Nephron (organoid): ENCODE results near the gene CPNE2.

Experiments
- H3K27ac Mint-ChIP-seq, 3 experiments: 2 replicates each; pipeline ENCODE4 v1.8.0; 2020; ENCODE audit warnings: mixed read lengths in 3 of 3, mild to moderate bottlenecking in 2 of 3, moderate library complexity in 1 of 3
- H3K27me3 Mint-ChIP-seq: 2 replicates; pipeline ENCODE4 v1.8.0; 2021; ENCODE audit warnings: low read depth, mild to moderate bottlenecking, moderate library complexity, mixed read lengths
- H3K36me3 Mint-ChIP-seq: 2 replicates; pipeline ENCODE4 v1.8.0; 2020; ENCODE audit warnings: low read depth, mixed read lengths
- H3K4me1 Mint-ChIP-seq: 2 replicates; pipeline ENCODE4 v1.8.0; 2020; ENCODE audit warnings: mixed read lengths
- H3K4me3 Mint-ChIP-seq, 3 experiments: 2 replicates each; pipeline ENCODE4 v1.8.0; 2020; ENCODE audit warnings: mild to moderate bottlenecking in 3 of 3, mixed read lengths in 3 of 3, moderate library complexity in 2 of 3
- H3K9me3 Mint-ChIP-seq: 2 replicates; pipeline ENCODE4 v1.8.0; 2020; ENCODE audit warnings: mixed read lengths
- TF ChIP-seq, protein P1 (sequence below), 3 experiments: fragments of 200-600 bp; sonication (generic); IDR thresholded peaks; one replicate each; pipeline ENCODE4 v1.5.0; 2021; ENCODE audit warnings: antibody characterized with exemption in 3 of 3; ENCODE audit not compliant: unreplicated experiment in 3 of 3

Gene CPNE2

DNA sequence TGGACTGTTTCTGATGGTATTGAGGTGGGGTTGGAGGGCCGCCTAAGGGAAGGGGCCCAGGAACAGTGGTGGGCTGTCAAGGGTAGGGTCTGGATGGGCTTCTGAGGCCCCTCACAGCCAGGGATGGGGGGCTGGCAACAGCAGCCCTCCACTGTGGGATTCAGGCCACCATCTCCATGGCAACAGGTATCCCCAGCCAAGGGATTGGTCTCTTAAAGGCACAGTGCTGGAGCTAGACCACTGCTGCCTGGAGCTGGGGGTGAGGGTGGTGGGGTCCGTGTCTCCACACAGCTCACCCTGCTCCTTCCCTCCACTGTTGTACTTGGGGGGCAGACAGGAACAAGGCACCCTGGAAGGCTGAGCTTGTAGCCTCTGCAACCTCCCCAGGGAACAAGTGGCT is 51.6 kb downstream of the CPNE2 start:
- Mint-ChIP-seq H3K9me3 (no peaks in the 10 kb centered on the region), H3K27ac (no peak overlapping the region), H3K4me3 (no peak overlapping the region), H3K4me1 (peaks cover 39% of the 10 kb centered on the region), H3K27me3 (peaks cover 4% of the 10 kb centered on the region), H3K36me3 (no peaks in the 10 kb centered on the region)
- TF ChIP-seq, protein P1, sequence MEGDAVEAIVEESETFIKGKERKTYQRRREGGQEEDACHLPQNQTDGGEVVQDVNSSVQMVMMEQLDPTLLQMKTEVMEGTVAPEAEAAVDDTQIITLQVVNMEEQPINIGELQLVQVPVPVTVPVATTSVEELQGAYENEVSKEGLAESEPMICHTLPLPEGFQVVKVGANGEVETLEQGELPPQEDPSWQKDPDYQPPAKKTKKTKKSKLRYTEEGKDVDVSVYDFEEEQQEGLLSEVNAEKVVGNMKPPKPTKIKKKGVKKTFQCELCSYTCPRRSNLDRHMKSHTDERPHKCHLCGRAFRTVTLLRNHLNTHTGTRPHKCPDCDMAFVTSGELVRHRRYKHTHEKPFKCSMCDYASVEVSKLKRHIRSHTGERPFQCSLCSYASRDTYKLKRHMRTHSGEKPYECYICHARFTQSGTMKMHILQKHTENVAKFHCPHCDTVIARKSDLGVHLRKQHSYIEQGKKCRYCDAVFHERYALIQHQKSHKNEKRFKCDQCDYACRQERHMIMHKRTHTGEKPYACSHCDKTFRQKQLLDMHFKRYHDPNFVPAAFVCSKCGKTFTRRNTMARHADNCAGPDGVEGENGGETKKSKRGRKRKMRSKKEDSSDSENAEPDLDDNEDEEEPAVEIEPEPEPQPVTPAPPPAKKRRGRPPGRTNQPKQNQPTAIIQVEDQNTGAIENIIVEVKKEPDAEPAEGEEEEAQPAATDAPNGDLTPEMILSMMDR (IDR thresholded peaks at IDR 0.05; ENCODE audit: unreplicated experiment in 3 of 3), result no peak

DNA sequence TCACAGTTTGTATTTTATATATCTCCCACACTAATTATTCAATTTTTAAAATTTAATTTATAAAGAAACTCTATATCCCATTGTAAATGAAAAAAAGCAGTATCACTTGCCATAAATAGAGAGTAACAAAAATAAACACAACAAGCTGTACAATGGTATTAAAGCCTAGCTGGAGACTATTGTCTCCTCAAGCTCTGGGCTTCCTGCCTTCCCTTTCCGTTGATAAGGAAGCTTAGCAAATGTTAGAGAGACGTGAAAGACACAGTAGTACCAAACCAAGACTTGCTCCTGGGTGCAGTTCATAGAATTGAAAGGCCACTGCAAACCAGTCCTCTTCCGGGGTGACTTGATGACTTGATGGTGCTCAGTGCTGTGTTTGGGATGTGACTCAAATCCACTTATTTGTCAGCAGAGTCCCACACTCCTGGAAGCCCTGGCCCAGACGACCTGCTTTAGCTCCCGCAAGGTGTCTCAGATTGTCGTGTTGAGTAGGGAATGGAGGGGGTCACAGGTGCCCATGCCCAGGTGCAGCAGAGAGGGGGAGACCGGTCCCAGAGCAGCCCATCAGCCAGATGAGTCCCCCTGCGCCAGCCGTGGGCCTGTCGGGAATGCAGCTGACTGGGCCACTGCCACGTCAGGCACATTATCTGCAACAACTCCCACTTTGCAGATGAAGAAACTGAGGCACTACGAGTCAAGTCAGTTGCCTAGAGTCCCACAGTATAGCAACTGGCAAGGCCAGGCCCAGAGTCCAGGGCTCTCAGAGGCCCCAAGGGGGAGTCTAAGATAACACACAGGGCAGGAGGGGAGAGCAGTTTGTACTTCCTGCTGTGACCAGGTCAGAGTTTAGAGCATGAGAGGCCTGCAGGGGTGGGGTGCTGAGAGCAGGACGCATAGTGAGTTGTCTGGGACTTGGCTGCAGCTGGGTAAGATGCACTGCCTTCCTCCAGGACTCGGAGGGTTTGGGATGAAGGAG is 53.0 kb downstream of the CPNE2 start:
- no peaks in the 10 kb centered on the region for H3K9me3 Mint-ChIP-seq
- H3K27ac Mint-ChIP-seq, result peak overlapping the region in 2 of 3 experiments; percentile 53 to 77
- no peaks in the 10 kb centered on the region for H3K36me3 Mint-ChIP-seq
- no peak overlapping the region for H3K4me3 Mint-ChIP-seq
- peaks cover 4% of the 10 kb centered on the region for H3K27me3 Mint-ChIP-seq
- TF ChIP-seq, protein P1 (IDR thresholded peaks at IDR 0.05; ENCODE audit: unreplicated experiment in 3 of 3), result no peak
- peaks cover 31% of the 10 kb centered on the region for H3K4me1 Mint-ChIP-seq

DNA sequence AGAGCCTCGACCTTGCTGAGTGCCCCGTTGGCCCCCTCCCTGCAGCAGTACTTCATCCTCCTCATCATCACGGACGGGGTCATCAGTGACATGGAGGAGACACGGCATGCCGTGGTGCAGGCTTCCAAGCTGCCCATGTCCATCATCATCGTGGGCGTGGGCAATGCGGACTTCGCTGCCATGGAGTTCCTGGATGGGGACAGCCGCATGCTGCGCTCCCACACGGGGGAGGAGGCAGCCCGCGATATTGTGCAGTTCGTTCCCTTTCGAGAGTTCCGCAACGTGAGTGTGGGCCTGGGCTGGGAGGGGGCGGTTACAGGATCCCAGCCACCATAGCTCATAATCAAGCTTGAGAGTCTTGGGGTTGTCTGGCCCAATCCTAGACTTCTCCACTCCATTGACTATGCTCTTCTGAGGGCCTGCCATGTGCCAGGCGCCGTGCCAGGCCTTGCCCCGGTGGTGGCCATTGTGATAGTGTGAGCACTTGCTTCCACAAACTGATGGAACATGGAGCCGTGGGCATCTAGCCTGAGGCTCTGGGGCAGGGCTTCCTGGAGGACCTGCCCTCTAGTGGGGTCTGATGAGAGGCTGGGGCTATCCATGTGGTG is 53.8 kb downstream of the CPNE2 start:
- Mint-ChIP-seq H3K36me3 (no peaks in the 10 kb centered on the region), H3K27ac (peak overlapping the region in 2 of 3 experiments; percentile 44 to 53), H3K9me3 (no peaks in the 10 kb centered on the region), H3K4me3 (no peak overlapping the region), H3K27me3 (peaks cover 4% of the 10 kb centered on the region), H3K4me1 (peaks cover 31% of the 10 kb centered on the region)
- TF ChIP-seq, protein P1 (IDR thresholded peaks at IDR 0.05; ENCODE audit: unreplicated experiment in 3 of 3), result no peak

DNA sequence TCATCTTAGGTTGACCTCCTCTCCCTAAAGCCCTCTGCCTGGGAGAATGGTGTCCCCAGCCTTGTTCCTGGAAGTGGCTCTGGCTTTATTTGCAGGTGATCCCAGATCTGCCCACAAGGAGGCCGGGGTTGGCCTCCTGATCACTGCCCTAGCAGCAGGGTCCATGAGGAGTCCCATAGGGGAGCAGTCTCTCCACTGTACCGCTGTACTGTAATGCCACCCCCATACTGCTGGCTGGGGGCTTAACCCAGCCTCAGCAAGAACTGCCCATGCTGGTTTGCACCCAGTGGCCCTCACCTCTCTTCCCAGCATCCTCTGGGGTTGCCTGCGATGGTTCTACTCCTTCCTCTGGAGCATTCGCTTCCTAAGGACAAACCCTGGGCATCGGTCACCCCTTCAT is 54.4 kb downstream of the CPNE2 start:
- Mint-ChIP-seq H3K4me1 (peaks cover 30% of the 10 kb centered on the region), H3K27ac (peak overlapping the region in 1 of 3 experiments; percentile 44), H3K27me3 (peaks cover 4% of the 10 kb centered on the region), H3K36me3 (no peaks in the 10 kb centered on the region), H3K9me3 (no peaks in the 10 kb centered on the region), H3K4me3 (no peak overlapping the region)
- TF ChIP-seq, protein P1 (IDR thresholded peaks at IDR 0.05; ENCODE audit: unreplicated experiment in 3 of 3), result peak in 1 of 3 experiments; percentile 13

DNA sequence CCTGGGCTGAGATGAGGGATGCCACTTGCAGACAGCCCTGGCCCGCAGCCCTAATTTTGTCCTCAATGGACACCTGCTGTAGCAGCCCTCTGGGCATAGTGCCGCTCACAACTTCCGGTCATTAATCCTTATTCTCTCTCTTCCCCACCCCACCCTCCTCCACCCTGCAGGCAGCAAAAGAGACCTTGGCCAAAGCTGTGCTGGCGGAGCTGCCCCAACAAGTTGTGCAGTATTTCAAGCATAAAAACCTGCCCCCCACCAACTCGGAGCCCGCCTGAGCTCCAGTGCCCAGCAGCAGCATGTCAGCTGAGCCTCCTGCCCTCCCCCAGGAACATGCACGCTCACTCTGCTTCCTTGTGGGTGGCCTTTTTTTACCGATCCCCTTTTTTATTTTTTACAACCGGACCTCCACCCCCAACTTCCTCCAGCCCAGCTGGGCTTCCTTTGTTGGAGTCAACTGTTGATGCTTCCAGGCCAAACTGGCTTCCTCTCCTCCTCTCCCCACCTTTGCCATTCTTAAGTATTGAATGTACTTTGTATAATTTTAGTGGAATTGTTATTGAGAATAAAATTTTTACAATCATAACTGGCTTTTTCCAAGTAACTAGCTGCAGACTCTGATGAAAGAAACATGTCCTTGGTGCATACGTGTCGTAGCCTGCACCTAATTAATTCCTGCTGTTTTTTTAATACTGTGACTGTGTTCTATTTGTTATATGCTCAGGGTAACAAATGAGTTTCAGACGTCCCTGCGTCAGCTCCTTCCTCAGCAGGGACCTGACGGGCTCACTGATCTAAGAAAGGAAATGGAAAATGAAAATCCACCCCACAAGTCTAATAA is 55.2 kb downstream of the CPNE2 start:
- Mint-ChIP-seq H3K27me3 (peaks cover 1% of the 10 kb centered on the region), H3K4me3 (peak overlapping the region in 1 of 3 experiments; percentile 55), H3K27ac (peak overlapping the region; percentile 74 to 84 (median 81)), H3K9me3 (no peaks in the 10 kb centered on the region), H3K36me3 (peaks cover 8% of the 10 kb centered on the region), H3K4me1 (peaks cover 21% of the 10 kb centered on the region)
- TF ChIP-seq, protein P1 (IDR thresholded peaks at IDR 0.05; ENCODE audit: unreplicated experiment in 3 of 3), result no peak
